Stimulated activated CD4-positive, alpha-beta T cell treated with anti-CD3 and anti-CD28 coated beads, Interleukin-1b, Interleukin-23, amount 100 ng/mL, for 4 hours (primary cell): ENCODE results near the gene CXXC5.

Source experiments
- DNase-seq, 2 donors: peaks; one replicate each; pipeline ENCODE4 v3.0.0-alpha.2; 2020; ENCODE audit warnings: low read depth in 2 of 2

Gene CXXC5

DNA sequence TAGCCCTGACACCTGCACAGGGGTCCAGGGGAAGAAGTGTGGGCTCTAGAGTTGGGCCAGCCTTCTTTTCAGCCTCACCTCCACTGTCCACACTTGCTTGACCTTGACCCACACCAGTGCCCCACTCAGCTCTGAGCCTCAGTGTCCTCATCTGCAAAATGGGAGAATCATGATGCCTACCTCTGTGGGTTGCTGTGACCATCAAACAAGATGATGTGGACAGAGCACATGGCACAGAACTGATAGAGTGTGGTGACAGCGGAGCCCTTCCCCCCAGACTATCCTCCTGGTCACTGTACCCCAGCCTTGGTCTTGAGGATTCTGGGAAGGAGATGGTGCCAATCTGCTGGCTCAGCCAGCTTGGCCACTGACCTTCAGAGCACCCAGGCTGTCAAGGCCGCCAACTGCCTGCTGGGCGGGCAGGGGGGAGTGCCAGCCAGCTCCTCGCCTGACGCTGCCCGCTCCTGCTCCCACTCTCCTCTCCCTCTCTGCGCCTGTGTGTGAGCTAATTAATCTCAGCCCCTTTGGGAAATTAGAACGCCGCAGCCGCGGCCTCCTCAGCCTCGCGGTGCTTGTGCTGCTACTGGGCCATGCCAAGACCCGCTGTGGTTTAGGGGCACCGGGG is 16.7 kb downstream of the CXXC5 start:
- no peak for DNase-seq

GRCh38 chr5:139665626-139666025 is 17.5 kb downstream of the CXXC5 start:
- DNase-seq, result no peak

DNA sequence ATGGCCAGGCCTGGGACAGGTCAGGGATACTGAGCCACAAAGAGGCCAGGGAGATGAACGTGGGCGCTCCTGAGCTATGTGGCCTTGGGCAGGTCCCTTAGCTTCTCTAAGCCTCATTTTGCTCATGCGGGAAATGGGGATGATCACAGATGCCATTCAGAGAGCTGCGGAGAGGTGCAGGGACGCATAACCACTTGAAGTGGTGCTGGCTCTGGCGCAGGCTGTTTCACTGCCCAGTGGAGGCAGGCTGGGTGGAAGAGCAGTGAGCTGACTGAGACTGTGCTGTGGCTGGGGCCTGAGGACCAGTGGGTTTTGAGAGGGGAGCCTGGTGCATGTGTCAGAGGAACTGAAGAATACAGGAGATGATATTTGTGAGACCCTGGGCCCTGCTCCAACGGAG is 18.4 kb downstream of the CXXC5 start:
- no peak for DNase-seq

DNA sequence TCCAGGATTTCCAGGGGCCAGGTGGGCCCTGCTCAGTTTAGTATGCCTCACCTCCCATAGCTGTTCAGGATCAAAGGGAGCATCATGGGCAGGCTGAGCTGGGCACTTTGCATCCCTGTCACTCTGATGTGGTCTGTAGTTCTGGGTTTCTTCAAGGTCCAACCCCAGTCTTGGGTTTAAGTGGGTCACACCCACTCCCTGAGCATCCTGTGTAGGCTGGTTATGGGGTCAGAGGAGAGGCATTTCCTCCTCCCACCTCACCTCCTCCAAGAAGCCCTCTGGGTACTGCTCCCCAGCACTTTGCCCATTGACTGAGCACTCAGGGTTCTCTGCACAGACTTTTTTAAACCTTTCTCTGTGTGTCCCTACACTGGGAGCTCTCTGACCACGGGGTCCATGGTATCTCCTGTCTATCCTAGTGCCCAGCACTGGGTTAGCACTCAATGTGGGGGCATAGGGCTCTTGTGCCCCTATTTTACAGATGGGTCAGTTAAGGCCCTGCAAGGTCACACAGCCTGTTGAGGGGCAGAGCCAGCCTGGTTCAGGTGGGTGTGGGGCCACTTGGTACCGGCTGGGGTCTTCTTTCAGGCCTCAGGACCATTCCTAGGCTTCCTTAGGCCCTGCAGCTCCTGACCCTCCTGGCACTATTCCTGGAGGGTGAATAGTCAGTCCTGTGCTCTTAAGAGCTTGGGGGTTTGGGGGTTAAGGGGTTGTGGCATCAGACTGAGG is 19.0 kb downstream of the CXXC5 start:
- no peak for DNase-seq

- no peak for DNase-seq
Observed at GRCh38 chr5:139667730-139668063, 19.5 kb downstream of the CXXC5 start.

DNA sequence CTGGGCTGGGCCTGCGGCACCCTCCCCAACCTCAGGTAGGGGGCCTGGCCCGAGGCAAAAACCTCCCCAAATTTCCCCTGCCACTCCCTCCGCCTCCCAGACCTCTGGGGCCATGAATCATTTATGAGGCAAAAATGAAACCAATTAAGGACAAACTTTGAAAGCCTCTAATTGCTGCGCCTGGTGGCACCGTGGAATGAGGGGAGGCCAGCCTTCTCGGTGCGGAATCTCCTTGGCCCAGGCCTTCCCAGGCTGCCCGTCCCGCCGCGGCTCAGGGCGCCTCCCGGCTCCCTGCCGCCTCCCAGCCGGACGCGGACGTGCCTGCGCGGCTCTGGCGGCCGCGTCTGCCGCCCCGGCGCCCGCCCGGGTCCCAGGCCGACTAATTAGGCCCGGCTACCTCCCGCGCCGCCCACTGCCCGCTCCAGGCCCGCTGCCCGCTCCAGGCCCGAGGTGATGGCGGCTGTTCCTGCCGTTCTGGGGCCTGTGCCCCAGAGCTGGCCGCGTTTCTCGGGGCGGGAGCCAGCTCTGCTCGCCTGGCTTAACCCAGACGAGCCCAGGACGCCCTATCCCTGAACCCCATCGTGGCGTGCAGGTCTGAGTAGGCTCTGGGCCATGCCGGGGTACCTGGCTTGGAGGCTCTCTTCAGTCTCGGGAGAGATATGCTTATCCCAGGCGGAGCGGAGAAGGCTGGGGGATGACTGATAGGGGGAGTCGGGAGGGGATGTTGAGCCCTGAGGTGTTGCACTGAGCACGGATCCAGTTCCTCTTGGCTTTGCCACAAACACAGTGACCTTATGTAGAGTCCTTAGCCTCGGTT is 20.1 kb downstream of the CXXC5 start:
- peak in 1 of 2 donors; percentile 21 for DNase-seq

DNA sequence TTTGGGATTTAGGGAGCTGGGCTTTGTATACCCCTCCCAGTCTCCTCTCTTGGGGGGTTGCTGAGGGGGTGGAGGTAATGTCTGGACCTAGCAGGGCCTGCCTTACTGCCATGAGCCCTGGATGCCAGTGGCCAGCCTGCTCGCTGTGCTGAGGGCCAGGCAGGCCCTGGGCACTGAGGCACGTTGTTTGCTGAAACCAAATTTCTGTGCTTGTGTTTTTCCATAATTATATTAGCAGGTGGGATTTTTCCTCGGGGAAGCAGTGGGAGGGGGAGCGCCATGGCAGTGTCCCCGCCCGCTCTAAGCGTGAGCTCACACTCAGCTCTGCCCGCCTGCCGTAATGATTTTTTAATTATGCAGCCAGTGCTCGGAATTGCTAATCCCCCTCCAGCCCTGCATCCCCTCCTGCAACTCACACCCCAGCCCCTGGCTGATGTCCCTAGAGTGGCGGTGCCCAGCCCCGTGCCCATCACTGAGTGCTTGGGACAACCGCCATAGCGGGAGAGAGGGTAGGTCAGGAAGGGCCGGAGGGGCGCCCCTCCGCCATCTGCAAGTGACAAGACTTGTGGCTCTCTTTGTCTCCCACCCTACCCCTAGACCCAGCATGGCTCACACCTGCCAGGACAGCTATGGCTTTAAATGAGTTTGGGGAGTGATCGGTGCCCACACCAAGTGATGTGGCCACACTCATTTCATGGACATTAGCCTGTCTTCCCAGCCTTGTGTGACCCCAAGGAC is 20.9 kb downstream of the CXXC5 start:
- DNase-seq, result no peak

DNA sequence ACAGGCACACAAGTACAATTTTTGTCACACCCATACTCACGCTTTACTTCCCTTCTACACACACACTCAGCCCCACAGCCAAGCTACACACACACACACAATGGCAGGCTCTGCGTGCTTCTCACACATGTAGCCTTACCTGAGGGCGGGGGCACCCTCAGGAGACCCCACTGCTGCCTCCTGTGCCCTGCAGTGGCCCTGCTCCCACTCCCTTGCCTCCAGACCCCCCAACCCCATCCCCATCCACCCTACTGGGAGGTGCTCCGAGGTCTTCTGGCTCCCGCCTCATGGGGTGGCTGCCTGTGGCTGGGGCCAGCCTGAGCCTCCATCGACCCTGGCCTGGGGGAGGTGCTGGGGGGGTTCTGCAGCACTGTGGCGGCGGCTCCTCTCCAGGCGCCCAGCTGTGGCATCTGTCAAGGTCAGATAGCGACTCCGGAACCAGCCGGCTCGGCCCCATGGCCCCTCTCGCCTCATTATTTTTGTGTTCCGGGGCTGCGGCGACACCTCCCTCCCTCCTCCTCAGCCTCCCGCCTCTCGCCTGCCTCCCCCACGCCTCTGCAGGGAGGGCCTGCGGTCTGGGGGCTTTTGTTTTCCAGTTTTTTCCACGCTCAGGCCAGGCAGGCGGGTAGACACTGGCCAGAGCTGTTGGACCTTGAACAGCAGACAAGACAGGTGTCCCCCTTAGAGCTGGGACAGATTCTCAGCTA is 21.7 kb downstream of the CXXC5 start:
- DNase-seq, result no peak

- no peak for DNase-seq
Observed at GRCh38 chr5:139670369-139671095, 22.4 kb downstream of the CXXC5 start.

DNA sequence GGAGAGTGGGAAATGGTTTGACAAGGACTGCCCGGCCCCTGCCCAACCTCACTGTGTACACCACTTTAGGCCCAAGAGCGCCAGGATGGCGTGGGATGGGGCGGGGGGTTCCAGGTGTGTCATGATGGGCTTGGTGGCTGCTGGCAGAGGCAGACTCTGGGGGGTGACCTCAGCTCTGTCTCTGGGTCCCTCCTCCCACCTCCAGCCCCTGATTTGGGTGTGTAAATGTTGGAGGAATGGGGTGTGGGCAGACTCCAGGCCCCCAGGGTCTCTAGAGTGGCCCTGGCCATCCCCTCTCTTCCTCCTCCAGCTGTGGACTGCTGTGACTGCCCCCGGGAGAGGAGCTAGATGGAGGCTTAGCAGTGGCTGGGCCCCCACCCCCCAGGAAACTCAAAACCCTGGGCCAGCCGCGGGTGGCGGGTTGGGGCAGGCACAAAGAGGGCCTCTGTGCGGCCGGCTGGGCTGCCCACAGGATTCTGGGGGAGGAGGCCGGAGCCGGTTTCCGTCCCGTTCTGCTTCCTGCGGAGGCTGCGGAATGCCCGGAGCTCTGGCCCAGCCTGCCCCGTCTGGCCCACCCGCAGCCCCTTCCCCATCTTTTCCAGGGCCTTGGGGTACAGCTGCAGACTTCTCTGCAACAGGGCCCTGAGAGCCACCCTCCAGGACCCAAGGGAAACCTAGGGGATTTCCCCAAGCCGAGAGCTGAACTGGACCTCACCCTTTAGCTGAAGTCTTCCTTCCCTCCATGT is 23.1 kb downstream of the CXXC5 start:
- no peak for DNase-seq

DNA sequence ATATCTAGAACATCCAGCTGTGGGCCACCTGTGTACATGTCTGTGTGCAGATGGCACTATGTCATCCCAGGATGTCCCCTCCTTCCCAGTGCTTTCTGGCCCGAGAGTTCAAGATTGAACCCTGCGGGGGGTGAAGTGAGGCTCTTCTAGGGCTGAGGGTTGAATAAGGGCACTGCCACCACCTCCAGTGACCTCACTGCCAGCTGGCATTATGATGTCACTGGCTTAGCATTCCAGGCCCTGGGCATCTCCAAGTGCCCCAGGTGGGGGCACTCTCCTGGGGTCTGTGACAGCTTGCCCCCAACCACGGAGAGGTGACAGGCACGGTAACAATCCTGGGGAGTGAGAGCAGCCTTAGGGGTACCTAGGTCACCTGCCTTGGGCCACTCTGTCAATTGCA is 27.1 kb downstream of the CXXC5 start:
- no peak for DNase-seq

DNA sequence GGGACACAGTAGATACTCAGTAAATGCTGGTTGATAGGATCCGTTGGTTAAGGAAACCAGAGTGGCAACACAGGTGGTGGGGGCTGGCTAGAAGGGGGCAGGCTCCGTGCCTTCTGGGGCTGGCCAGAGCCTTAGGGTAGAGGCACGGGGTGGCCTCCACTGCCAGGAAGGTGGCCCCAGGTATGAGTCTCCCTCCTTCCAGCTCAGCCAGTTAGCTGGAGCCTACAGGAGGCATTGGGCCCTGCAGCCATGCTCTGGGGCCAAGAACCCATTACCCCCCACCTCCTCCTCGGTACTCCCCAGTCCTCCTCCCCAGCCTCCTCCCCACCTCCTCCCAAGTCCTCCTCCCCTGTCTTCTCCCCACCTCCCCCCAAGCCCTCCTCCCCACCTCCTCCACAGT is 27.7 kb downstream of the CXXC5 start:
- DNase-seq, result no peak

DNA sequence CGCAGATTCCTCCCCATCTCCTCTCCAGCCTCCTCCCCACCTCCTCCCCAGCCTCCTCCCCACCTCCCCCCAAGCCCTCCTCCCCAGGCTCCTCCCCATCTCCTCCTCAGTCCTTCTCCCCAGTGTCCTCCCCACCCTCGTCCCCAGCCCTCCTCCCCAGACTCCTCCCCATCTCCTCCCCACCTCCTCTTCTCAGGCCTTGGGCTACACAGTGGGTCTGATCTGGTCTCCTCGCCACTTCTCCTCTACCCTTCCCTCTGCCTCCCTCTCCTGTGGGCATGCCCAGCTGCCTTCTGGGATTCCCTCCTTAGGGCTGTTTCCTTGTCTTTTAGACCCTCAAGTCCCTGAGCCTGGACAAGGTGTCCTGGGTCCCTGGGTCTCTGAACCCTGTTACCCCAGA is 28.3 kb downstream of the CXXC5 start:
- DNase-seq, result no peak

DNA sequence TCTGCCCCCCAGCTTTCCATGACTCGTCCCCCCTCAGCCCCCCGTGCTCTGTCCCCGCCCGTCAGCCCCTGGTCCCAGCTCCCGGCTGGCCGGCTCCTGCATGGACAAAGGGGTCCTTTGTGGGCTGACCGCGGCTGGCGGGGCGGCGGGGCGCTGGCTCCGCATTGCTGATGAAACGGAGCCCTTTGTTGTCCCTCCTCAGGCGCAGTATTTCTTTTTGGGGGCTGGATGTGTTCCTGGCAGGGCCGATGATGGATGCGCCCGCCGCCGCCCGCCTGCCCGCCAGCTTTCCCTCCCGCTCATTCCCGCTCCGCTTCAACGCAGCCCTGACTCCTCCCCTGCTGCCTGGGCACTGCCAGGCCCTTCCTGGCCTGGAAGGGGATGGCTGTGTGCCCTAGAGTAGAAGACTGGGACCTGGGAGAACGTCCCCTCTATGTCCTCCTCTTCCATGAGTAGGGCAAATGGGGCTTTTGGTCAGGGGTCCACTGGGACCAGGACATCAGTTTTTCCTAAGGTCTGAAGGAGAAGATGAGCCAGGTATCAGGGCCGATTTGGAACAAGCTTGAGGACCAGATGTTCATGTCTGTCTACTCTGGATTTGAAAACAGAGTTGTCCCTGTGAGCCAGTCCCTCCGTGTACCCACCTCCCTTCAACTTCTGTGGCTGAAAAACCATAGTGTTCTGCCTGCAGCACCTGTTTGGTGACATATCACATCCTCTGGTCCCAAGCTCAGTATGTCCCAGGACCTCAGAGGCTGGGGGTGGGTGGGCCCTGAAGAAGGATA is 29.0 kb downstream of the CXXC5 start:
- DNase-seq, result no peak

DNA sequence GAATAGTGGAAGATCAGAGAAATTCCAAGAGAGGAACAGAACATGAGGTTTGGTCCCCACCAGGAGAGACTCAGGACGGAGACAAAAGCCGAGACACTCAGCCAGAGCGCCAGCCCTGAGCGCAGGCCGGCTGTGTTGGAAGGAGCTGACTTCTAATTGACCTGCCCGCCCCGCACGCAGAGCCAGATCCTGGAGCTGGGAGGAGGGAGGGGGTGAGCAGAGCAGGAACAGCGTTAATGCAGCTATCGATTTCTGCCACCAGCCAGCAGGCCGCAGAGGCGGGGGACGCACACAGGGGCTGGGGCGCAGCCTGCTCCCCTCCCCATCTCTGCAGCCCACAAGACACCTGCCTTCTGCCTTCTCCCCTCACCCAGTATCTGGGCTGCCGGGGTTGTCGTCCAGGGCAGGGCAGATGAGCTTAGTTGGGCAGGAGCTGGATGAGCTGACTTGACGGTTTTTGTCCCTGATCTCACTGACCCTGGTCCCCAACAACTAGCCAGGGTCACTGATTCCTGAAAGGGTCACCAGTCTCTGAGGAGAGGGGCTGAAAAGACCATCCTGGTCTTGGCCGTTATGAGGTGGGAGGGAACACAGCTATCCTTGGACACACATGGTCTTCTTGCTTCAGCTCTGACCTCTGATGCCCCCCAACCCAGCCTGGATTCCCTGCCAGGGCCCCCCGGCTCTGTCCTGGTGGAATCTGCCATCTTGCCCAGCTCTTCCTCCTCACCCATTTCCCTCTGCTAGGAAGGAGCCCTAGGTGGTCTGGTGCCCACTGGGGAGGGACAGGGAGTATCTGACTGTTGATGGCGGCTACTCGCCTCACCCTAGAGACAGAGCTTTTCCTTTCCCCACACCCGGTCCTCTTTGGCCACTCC is 29.8 kb downstream of the CXXC5 start:
- no peak for DNase-seq

DNA sequence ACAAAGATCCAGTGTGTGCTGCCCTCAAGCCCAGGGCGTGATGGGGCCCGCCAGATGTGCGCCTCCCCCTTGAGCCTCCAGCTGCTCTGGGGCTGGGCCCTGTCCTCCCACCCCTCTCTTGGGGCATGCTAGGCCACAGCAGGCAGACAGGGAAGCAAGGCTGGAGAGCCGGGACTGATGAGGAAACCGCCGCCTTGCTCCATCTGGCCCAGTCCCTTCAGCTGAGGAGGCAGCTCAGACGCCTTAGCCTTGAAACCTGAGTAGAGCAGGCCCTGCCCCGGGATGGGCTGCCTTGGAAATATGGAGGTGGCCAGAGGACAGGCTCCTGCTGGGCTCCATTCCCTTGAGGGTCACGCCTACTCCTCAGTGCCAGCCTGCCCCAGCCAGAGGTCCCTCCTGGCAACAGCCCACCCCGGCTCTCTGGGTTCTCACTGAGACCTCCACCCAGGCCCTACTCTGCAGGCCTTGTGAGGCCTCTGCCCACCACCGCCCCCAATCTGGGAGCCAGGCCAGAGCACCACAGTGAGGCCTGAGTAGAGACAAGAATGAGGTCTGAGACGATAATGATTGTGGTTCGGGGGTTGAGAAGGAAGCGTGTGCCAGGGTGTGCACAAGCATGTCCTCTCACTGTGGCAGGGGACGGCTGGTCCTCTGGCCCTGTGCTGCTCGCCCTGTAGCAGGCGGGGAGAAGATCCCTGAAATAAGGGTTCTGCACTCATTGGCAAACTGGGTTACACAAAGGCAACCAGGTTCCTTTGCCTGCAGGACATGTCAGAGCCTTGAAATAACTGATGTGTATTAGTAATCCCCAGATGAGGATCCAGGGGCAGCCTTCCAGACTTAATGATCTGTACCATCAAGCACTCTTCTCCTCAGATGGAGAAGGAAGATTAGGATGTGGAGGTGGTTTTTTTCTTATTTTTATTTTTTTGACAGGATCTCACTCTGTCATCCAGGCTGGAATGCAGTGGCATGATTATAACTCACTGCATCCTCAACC is 30.9 kb downstream of the CXXC5 start:
- DNase-seq, result no peak
